Colonic mucosa (tissue), 4 donors: ENCODE measurements around the gene LYPLAL1. TPM values are rescaled to one million over a fixed set of nuclear protein-coding genes. Genes with fewer than 3 reads are reported as not detected.
"Not testable (repeated sequence)": the region's sequence is repeated elsewhere in the genome, so short reads cannot be mapped to it uniquely, and the experiment has no call there.

ENCODE experiments used
- DNase-seq: peaks from one replicate; pipeline ENCODE4 v3.0.0-alpha.2; 2020
- H3K27ac ChIP-seq: fragments of 200-600 bp; one replicate; pipeline ENCODE4 v1.8.0; 2021
- H3K27me3 ChIP-seq: fragments of 200-600 bp; one replicate; pipeline ENCODE4 v1.8.0; 2021
- H3K36me3 ChIP-seq: fragments of 200-600 bp; one replicate; pipeline ENCODE4 v1.8.0; 2021
- H3K4me1 ChIP-seq: fragments of 200-600 bp; one replicate; pipeline ENCODE4 v1.8.0; 2021; ENCODE audit warnings: mild to moderate bottlenecking
- H3K4me3 ChIP-seq: fragments of 200-600 bp; one replicate; pipeline ENCODE4 v1.8.0; 2021
- H3K9ac ChIP-seq, 2 donors: one replicate each; pipeline ENCODE4 v1.7.0; 2013; ENCODE audit warnings: control low read depth in 2 of 2, low read depth in 2 of 2, low read length in 2 of 2
- H3K9me3 ChIP-seq: fragments of 200-600 bp; one replicate; pipeline ENCODE4 v1.8.0; 2021
- intact Hi-C: fragments of 100-400 bp; cut with DNase I; formaldehyde crosslinking; loops from one replicate; pipeline ENCODE4 v1.14.1; 2022
- total RNA-seq, 2 donors: library from RNA; stranded (reverse); fragmentation: NEBNext Ultra II Directional in 1 of 2; extraction: Animal tissue kit (Norgen Biotek cat#: 25700) in 1 of 2; gene quantifications; one replicate each; pipeline ENCODE4 v1.2.1, GENCODE V29; 2021
- TF ChIP-seq, protein P1 (sequence below): fragments of 200-600 bp; IDR thresholded peaks from one replicate; pipeline ENCODE4 v1.8.0; 2022; ENCODE audit warnings: antibody characterized with exemption, mild to moderate bottlenecking
- donor health status: healthy.
- donor health status: DM: no; HTN: no; CAD: no.
- donor health status: DM: no; HTN: no; CAD: no.

The LYPLAL1 gene
- total RNA-seq, 2 donors from 2014 or later, result 14.3 to 23.0 TPM

DNA sequence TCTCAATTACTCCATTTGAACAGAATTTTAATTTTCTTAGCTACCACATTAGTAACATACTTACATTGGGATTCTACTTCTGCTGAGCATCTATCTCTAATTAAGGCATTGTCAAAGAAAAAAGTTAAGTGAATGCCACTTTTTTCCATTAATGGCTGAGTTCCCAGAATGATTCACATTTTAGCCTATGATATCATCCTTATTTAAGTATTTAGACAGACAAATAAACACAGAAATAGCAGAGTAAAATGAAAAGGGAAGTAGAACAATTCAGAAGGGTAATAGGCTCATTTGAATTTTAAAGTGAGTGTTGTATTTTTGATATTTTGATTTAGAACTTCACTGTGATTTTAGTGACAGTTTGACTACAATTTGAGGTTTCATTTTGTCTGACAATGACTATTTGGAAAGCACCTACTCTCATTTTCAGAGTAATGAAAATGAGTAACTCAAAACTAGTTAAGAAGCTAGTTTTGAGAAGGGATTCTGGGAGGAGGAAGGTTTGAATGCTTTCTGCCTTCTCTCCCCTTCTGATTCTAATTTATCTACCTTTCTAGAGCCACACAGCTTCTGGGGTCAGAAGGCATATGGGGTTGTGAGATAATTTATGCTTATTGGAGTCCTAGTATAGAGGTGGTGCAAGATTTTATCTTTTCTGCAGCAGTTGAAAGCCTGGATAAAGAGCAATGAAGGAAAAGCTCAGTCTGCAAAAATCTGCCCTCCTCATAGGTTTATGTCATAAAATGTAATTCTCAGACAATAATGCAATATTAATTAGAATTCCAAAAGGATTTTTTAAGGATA lies 15.5 kb downstream of the LYPLAL1 start:
- DNase-seq, result no peak
- H3K9ac ChIP-seq, result no peak overlapping the region
- TF ChIP-seq, protein P1, sequence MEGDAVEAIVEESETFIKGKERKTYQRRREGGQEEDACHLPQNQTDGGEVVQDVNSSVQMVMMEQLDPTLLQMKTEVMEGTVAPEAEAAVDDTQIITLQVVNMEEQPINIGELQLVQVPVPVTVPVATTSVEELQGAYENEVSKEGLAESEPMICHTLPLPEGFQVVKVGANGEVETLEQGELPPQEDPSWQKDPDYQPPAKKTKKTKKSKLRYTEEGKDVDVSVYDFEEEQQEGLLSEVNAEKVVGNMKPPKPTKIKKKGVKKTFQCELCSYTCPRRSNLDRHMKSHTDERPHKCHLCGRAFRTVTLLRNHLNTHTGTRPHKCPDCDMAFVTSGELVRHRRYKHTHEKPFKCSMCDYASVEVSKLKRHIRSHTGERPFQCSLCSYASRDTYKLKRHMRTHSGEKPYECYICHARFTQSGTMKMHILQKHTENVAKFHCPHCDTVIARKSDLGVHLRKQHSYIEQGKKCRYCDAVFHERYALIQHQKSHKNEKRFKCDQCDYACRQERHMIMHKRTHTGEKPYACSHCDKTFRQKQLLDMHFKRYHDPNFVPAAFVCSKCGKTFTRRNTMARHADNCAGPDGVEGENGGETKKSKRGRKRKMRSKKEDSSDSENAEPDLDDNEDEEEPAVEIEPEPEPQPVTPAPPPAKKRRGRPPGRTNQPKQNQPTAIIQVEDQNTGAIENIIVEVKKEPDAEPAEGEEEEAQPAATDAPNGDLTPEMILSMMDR, result no peak

DNA sequence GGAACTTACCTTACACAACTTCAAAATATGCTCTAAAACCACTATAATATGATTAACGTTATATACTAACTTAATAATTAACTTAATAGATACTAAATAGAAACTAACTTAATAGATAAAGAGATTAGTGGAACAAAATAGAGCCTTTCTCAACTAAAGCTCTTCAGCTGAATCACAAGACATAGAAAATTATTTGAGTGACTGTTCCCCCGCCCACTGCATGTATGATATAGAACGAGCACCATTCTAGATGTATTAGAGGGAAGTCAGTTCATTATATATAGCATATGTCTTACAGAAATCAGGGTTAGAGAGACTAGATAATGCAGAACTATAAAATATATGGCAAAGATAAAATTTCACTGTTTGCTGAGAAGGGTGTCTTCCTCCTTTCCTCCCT lies 16.3 kb downstream of the LYPLAL1 start:
- TF ChIP-seq, protein P1, result no peak
- no peaks in the 10 kb centered on the region for H3K36me3 ChIP-seq
- intact Hi-C loops, result no loop called here
- H3K27ac ChIP-seq, result no peak overlapping the region
- H3K9me3 ChIP-seq, result no peaks in the 10 kb centered on the region
- H3K9ac ChIP-seq, result no peak overlapping the region
- no peaks in the 10 kb centered on the region for H3K27me3 ChIP-seq
- H3K4me1 ChIP-seq, result no peaks in the 10 kb centered on the region
- H3K4me3 ChIP-seq, result no peak overlapping the region
- no peak for DNase-seq

More for the DNA sequence above, 15.5 kb downstream of the LYPLAL1 start:
- no peaks in the 10 kb centered on the region for H3K27me3 ChIP-seq
- no peaks in the 10 kb centered on the region for H3K4me1 ChIP-seq
- H3K4me3 ChIP-seq, result no peak overlapping the region
- intact Hi-C loops, result no loop called here
- no peaks in the 10 kb centered on the region for H3K9me3 ChIP-seq
- H3K36me3 ChIP-seq, result no peaks in the 10 kb centered on the region
- no peak overlapping the region for H3K27ac ChIP-seq

DNA sequence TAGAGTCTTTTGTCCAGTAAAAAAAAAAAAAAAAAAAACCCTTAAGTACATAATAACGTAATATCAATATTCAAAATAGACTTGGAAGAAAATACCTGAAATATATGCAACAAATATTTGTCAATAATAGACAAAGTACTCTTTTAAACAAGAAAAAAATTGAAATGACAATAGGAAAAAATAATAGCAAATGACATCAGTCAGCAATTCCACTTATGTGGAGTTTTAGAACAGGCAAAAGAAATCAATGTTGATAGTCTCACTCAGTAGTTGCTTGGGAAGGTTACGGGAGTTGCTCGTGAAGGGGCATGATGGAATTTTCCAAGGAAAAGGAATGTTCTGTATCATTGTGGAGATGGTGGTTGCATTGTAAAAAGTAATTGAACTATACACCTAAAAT lies 16.9 kb downstream of the LYPLAL1 start:
- Histone ChIP-seq H3K9me3 (no peaks in the 10 kb centered on the region), H3K9ac (no peak overlapping the region), H3K4me1 (no peaks in the 10 kb centered on the region), H3K4me3 (no peak overlapping the region), H3K36me3 (no peaks in the 10 kb centered on the region), H3K27ac (no peak overlapping the region), H3K27me3 (no peaks in the 10 kb centered on the region)
- DNase-seq, result no peak
- intact Hi-C loops, result no loop called here
- TF ChIP-seq, protein P1, result no peak

DNA sequence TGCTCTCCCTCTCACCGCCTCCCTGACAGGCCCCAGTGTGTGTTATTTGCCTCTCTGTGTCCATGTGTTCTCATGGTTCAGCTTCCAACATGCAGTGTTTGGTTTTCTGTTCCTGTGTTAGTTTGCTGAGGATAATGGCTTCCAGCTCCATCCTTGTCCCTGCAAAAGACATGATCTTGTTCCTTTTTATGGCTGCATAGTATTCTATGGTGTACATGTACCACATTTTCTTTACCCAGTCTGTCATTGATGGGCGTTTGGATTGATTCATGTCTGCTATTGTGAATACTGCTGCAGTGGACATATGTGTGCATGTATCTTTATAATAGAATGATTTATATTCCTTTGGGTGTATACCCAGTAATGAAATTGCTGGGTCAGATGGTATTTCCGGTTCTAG lies 22.2 kb downstream of the LYPLAL1 start:
- H3K4me3 ChIP-seq, DNase-seq, H3K27me3 ChIP-seq, H3K27ac ChIP-seq, H3K36me3 ChIP-seq, H3K4me1 ChIP-seq, H3K9ac ChIP-seq, H3K9me3 ChIP-seq, intact Hi-C loops: not testable (repeated sequence)

DNA sequence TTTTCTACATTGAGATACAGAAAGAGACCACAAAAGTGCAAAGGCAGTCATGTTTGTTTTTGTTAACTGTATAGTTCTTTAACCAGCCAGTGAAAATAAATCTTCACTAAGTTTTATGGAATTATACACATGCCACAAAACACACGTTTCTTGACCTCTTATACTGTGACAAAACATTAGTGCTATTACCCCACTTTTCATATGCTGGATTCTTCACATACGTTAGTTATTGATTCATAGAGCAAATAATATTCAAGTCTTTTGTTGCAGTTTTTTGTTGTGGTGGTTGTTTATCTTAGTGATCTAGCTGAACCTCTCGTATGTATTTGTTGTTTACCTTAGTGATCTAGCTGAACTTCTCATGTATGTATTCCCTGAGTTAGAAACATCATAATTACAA lies 28.0 kb downstream of the LYPLAL1 start:
- Histone ChIP-seq H3K9me3 (no peaks in the 10 kb centered on the region), H3K27me3 (no peaks in the 10 kb centered on the region), H3K9ac (no peak overlapping the region), H3K4me3 (no peak overlapping the region), H3K27ac (no peak overlapping the region), H3K4me1 (no peaks in the 10 kb centered on the region), H3K36me3 (no peaks in the 10 kb centered on the region)
- TF ChIP-seq, protein P1, result no peak
- no peak for DNase-seq
- intact Hi-C loops, result no loop called here

DNA sequence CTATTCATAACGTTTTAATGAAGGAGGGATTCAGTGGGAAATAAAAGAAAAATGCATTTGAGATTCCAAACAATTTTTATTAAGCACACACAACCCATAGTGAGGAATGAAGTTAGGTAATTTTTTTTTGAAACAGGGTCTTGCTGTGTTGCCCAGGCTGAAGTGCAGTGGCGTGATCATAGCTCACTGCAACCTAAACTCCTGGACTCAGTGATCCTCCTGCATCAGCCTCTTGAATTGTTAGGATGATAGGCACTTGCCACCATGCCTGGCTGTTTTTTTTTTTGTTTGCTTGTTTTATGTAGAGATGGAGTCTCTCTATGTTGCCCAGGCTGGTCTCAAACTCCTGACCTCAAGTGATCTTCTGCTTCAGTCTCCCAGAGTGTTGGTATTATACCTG lies 28.9 kb downstream of the LYPLAL1 start:
- Histone ChIP-seq H3K9me3 (no peaks in the 10 kb centered on the region), H3K36me3 (no peaks in the 10 kb centered on the region), H3K9ac (no peak overlapping the region), H3K27ac (no peak overlapping the region), H3K27me3 (no peaks in the 10 kb centered on the region), H3K4me3 (no peak overlapping the region), H3K4me1 (no peaks in the 10 kb centered on the region)
- DNase-seq, result no peak
- intact Hi-C loops, result no loop called here
- TF ChIP-seq, protein P1, result no peak
